ENCODE measurements around the gene GNAZ. TPM values are rescaled to one million over a fixed set of nuclear protein-coding genes. Genes with fewer than 3 reads are reported as not detected.

The GNAZ gene
- total and polyA plus RNA-seq, 12 donors = 3.0 to 70.8 (median 9.4) TPM

- no peak for TF ChIP-seq POLR2A (IDR thresholded peaks at IDR 0.05)
- TF ChIP-seq, protein P1, sequence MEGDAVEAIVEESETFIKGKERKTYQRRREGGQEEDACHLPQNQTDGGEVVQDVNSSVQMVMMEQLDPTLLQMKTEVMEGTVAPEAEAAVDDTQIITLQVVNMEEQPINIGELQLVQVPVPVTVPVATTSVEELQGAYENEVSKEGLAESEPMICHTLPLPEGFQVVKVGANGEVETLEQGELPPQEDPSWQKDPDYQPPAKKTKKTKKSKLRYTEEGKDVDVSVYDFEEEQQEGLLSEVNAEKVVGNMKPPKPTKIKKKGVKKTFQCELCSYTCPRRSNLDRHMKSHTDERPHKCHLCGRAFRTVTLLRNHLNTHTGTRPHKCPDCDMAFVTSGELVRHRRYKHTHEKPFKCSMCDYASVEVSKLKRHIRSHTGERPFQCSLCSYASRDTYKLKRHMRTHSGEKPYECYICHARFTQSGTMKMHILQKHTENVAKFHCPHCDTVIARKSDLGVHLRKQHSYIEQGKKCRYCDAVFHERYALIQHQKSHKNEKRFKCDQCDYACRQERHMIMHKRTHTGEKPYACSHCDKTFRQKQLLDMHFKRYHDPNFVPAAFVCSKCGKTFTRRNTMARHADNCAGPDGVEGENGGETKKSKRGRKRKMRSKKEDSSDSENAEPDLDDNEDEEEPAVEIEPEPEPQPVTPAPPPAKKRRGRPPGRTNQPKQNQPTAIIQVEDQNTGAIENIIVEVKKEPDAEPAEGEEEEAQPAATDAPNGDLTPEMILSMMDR (IDR thresholded peaks at IDR 0.05) = no peak
- DNase-seq = peak in 2 of 7 donors; percentile 28 to 32
- no peaks in the 10 kb centered on the region for H3K9me3 ChIP-seq (replicated peaks in 1 of 3)
- 68 to 85% (median 78%) methylated on average over 4 to 5 of the region's 5 CpGs for WGBS, 4 donors
- no peak overlapping the region for H3K4me3 ChIP-seq
- no peaks in the 10 kb centered on the region for H3K27me3 ChIP-seq
- H3K4me1 ChIP-seq (replicated peaks in 1 of 2) = peaks cover 18 to 28% of the 10 kb centered on the region in 2 donors
- H3K27ac ChIP-seq = peak overlapping the region; percentile 53 to 92 (median 80)
- intact Hi-C loops (cut with DNase I) = no loop called here
- H3K36me3 ChIP-seq (replicated peaks in 1 of 2) = no peaks in the 10 kb centered on the region
Measured at GRCh38 chr22:23098230-23098705, 27.9 kb downstream of the GNAZ start.

GRCh38 chr22:23098718-23099530 is 28.6 kb downstream of the GNAZ start:
- peak overlapping the region; percentile 53 to 92 (median 80) for H3K27ac ChIP-seq
- no peaks in the 10 kb centered on the region for H3K27me3 ChIP-seq
- DNase-seq = peak; percentile 83 to 93 (median 87)
- TF ChIP-seq, protein P1 (IDR thresholded peaks at IDR 0.05) = no peak
- no peak for TF ChIP-seq POLR2A (IDR thresholded peaks at IDR 0.05)
- H3K36me3 ChIP-seq (replicated peaks in 1 of 2) = no peaks in the 10 kb centered on the region
- no peaks in the 10 kb centered on the region for H3K9me3 ChIP-seq (replicated peaks in 1 of 3)
- 25 to 60% (median 32%) methylated on average over 1 to 28 of the region's 28 CpGs for WGBS, 4 donors
- intact Hi-C loops (cut with DNase I) = no loop called here
- peaks cover 18 to 28% of the 10 kb centered on the region in 2 donors for H3K4me1 ChIP-seq (replicated peaks in 1 of 2)
- peak overlapping the region in 1 of 4 donors; percentile 29 for H3K4me3 ChIP-seq

DNA sequence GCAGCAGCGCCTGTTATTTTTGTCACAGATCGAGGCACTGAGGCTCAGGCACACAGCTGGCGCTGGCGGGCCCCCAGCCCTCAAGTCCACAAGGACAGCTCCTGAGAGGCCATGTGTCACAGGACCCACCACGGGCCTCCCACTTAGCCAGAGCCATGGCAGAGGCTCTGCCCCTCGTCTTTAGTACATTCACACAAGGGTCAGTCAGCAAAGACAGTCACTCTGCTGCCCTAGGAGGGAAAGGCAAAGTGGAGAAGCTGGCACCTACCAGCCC is 29.1 kb downstream of the GNAZ start:
- no peak overlapping the region for H3K4me3 ChIP-seq
- H3K4me1 ChIP-seq (replicated peaks in 1 of 2) = peaks cover 18 to 28% of the 10 kb centered on the region in 2 donors
- peak in 1 of 7 donors; percentile 18 for DNase-seq
- no peaks in the 10 kb centered on the region for H3K9me3 ChIP-seq (replicated peaks in 1 of 3)
- WGBS, 4 donors = 73 to 86% (median 79%) methylated on average over 2 to 6 of the region's 6 CpGs
- intact Hi-C loops (cut with DNase I) = no loop called here
- no peaks in the 10 kb centered on the region for H3K36me3 ChIP-seq (replicated peaks in 1 of 2)
- TF ChIP-seq, protein P1 (IDR thresholded peaks at IDR 0.05) = no peak
- no peak for TF ChIP-seq POLR2A (IDR thresholded peaks at IDR 0.05)
- H3K27me3 ChIP-seq = no peaks in the 10 kb centered on the region
- H3K27ac ChIP-seq = peak overlapping the region in 4 of 5 donors; percentile 53 to 92 (median 84)

- H3K27ac ChIP-seq = peak overlapping the region in 1 of 5 donors; percentile 89
Measured at GRCh38 chr22:23100124-23100801, 29.9 kb downstream of the GNAZ start.

More at GRCh38 chr22:23100124-23100801, 29.9 kb downstream of the GNAZ start:
- Histone ChIP-seq H3K4me3 (no peak overlapping the region), H3K36me3 (replicated peaks in 1 of 2) (no peaks in the 10 kb centered on the region), H3K27me3 (no peaks in the 10 kb centered on the region), H3K4me1 (replicated peaks in 1 of 2) (peaks cover 18 to 28% of the 10 kb centered on the region in 2 donors), H3K9me3 (replicated peaks in 1 of 3) (no peaks in the 10 kb centered on the region)
- DNase-seq = no peak
- 90 to 93% (median 91%) methylated on average over 3 to 7 of the region's 7 CpGs for WGBS, 4 donors
- intact Hi-C loops (cut with DNase I) = no loop called here
- TF ChIP-seq POLR2A (IDR thresholded peaks at IDR 0.05) = no peak
- TF ChIP-seq, protein P1 (IDR thresholded peaks at IDR 0.05) = no peak
